Activated CD4-positive, alpha-beta T cell treated with anti-CD3 and anti-CD28 coated beads, Interleukin-2, amount 50 U/mL, for 48 hours (primary cell): ENCODE data around the gene TBC1D14.
A peak's percentile ranks its signal among the peaks of the same experiment; 100 is the strongest.
"Not testable (repeated sequence)": the region's sequence is repeated elsewhere in the genome, so short reads cannot be mapped to it uniquely, and the experiment has no call there.

Experiments used
- DNase-seq, 2 experiments: peaks; one replicate each; pipeline ENCODE4 v3.0.0-alpha.2; 2020

The TBC1D14 gene

DNA sequence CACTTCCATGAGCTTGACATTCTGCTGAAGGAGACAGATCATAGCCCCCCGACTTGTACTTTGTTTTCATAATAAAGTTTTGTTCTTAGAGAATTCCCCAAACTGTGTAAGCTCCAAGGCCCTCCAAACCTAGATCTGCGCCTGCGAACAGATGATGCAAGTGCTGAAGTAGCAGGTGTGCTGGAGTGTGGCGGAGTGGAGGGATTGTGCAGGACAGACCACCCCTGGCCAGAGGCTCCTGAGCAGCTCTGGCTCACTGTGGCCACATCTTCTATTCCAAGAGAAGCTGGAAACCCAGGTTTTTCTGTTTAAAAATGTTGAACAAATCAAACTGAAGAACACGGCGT is 46.4 kb downstream of the TBC1D14 start:
- DNase-seq = no peak

DNA sequence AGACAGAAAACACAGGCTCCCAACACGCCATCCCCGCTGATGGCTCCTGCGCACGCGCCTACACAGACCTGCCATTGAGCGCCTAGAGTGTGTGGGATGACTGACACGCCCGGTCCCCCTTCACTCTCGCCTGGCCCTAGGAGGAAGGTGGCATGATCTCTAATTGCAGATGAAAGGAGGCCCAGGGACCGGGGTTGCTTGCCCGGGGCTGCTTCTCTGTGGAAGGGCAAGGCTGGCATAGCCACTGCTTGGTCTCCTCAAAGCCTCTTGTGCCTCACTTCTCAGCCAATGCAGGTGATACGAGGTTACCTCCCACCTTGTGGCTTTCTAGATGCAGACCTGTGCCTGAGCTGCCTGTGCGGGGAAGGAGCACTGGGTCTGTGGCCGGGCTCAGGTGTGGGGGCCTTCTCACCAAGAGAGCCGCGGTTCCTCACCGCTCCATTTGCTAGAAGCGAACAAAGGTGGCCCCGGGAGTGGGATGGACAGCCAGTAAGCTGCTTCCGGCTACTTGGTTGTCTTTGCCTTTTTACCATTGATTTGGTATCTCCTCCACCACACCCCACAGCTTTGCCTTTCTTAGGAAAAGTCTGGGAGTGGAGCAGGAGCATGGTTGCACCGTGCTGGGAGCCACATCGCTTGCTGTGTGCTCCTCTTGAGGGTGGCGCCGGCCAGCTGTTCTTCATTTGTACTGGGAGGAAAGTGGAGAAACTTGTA is 47.0 kb downstream of the TBC1D14 start:
- DNase-seq = no peak

DNA sequence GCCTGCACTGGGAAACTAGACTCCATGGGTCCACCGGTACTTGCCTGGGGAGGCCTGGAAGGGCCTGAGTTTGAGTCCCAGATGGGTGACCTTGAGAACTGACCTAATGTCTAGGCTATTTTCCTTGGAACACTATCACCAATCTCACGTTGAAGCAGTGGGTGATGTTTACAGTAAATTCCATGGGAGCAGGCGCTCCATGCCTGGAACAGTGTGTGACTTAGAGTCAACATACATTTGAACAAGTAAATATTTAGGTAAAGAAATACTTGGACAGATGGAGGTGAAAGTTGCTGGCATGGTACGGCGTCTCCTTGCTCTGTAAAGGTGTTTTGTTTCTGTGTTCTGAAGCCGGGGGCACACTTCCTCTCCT is 47.5 kb downstream of the TBC1D14 start:
- DNase-seq = no peak

DNA sequence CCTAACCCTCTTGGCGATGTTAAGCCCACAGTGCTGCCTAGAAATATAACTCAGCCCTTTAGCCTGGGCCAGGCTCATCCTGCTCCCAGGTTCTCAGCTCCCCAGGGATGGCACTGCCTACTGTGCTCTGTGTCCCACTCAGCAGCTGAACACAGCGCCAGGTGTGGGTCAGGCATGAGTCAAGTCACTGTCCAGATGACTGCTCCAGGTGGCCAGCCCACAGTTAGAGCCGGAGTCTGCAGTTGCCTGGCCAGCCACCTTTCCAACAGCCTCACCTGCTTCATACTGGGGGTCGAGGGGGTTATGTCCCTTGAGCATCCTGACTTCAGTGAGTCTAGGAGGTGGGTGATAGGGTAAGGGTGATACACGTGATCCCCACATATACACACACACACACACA is 48.4 kb downstream of the TBC1D14 start:
- DNase-seq = no peak

DNA sequence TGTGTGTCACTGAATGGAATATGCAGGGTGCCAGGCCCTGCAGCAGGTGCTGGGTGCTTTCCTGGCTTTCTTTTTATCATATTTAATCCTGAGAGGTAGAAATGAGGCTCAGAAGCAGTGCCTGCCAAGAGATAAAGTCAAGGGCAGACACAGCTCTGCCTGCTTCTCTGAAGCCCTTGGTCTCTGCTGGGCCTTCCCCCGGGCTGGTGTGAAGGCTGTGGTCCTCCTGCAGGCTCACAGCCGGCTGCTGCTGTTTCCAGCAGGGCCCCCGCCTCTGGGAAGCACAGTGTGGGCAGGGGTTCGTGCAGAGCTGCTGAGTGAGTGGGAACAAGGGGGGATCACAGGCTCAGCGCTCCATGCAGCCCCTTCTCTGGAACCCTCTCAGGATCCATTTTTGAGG is 49.6 kb downstream of the TBC1D14 start:
- no peak for DNase-seq

DNA sequence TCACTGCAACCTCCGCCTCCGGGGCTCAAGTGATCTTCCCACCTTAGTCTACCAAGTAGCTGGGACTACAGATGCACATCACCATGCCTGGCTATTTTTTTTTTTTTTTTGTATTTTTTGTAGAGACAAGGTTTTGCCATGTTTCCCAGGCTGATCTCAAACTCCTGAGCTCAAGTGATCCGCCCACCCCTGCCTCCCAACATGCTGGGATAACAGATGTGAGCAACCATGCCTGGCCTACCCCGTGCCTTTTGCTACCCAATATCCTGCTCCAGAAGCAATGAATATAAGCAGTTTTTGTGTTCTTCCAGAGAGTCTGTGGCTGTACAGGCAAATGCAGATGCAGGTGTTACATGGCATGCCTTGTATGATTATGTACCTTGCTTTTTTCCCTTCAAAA is 50.5 kb downstream of the TBC1D14 start:
- DNase-seq = no peak

DNA sequence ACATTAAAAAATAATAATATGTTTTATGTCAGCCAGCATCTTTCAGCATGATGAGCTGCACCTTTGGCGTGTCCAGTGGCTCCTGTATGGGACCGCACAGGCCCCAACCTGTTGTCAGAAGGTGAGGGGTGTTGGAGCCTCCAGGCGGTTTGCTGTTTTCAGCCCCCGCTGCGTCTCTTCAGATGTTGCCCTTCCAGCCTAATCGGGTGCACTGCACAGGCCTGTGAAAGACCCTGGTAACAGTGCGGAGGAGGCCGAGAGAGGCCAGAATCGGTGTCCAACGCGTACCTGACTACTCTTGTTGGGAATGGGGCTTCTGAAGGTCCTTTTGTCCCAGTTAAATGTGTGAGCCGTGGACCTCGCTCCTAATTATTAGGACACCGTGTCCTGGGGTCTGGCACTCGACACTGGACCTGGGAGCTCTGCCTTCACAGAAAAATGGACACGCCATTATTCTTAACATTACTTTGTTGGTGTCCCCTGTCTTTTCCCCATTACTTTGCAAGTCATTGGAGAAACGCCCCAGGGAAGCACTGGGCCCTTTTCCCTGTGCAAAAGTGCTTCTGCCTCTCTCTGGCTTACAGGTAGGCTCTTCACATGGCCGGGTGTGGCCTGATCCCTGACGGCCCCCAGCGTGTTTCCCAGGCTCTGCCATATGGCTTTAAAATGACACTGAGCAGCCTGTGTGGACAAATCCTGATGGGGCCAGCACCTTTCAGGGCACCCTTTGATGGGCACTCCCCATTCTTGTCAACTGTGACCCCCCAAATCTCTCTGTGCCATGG is 51.2 kb downstream of the TBC1D14 start:
- no peak for DNase-seq

DNA sequence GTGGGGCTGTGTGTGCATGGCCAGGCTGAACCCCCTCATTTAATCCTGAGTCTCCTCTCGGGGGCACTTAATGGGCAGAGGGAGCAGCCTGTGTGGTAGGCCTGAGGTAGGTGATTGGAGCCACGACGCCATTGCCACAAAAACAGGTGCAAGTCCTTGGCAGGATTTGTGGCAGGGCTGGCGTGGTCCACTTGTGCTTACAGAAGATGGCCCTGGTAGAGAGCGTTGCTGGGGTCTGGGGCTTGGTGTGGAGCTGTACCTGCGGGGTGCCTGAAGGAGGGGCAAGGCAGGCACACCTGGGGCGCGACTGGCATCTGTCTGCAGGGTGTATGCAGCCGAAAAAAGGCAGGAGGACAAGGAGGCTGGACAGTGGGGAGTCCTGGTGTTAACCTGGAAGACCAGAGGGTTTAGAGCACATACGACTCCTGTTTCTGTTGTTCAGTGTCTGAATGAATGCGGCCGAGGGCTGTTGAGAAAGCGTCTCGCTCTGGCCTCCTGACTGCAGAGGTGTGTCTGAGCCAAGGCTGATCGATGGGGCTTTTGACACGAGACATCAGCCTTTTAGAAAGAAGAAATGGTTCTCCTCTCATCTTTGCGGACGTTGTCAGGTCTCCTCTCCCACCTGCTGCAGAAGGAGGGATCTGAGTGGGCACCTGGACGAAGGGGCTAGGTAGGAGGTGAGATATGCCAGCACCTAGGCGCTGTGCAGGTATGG is 52.0 kb downstream of the TBC1D14 start:
- DNase-seq = no peak

- no peak for DNase-seq
Measured at GRCh38 chr4:6962211-6963041, 52.8 kb downstream of the TBC1D14 start.

DNA sequence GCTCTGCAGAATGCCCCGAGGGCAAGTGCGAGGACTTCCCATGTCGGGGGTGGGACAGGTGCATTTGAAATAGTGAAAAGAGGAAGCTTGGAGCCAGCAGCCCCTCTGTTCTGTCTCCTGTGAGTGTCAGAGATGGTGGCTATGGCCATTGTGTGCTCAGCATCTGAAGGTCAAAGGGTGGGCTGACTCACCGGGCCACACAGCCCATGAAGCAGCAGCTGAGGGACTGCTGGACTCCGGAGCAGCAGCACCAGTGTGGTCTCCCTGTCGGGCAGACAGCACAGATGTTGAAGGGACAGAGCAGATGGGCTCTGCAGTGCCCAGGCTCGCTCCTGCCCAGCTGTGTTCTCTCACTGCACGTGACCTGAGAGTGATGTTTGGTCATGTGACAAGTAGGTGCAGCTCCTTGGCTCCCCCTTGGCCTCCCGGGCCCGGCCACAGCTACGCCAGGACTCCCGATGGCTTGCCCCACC is 53.5 kb downstream of the TBC1D14 start:
- no peak for DNase-seq

DNA sequence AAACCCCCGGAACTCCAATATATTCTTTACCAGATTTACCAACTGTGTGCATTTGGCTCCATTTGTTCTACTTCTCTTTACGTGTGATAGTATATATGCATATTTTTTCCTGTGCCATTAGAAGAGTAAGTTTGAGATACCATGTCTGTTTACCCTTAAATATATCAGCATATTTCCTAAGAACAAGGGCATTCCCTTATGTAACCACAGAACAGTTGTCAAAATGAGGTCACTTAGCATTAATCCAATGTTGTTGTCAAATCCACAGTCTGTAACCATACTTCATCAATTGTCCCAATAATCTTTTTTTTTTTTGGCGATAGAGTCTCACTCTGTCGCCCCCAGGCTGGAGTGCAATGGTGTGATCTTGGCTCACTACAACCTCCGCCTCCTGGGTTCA is 55.2 kb downstream of the TBC1D14 start:
- no peak for DNase-seq

GRCh38 chr4:6965329-6965728 is 55.7 kb downstream of the TBC1D14 start:
- DNase-seq = no peak

DNA sequence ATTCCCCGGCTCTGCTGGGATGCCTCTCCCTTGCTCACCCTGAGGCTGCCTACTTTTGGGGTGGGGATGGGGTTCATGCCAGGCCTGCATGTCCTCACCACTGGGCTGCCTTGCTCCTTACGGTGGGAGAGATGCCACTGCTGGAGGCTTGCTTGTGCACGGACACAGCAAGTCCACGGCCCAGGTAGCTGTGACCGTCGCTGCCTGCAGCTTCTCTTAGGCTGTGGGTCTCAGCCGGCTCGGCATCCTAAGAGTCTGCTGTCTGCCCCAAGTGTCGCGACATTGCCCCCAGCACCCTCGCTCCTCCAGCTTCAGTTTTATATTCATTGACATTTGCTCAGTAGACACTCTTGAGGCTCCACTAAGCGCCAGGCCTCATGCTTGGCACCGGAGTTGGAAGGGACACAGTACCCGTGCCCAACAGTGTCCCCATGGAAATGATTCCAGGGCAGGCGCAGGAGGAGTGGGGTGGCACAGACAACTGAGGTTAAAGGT is 58.3 kb downstream of the TBC1D14 start:
- DNase-seq = no peak

DNA sequence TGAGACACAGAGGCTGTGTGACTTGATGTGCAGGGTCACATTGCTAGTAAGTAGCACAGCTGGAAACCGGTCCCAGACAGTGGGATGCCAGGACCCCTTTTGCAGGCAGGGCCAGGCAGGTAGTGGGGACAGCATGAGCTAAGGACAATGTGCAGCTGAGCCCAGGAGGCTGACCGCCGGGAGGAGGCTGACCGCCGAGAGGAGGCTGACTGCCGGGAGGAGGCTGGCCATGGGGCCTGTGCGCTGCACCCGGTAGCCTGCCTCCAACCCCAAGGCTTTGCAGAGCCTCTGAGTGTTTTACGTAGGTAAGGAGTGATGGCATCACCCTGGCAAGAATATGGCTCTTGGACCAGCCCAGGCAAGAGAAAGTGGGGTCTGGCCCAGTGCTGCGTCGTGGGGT is 58.9 kb downstream of the TBC1D14 start:
- DNase-seq = no peak

- DNase-seq = no peak
Measured at GRCh38 chr4:6969826-6970800, 60.5 kb downstream of the TBC1D14 start.

DNA sequence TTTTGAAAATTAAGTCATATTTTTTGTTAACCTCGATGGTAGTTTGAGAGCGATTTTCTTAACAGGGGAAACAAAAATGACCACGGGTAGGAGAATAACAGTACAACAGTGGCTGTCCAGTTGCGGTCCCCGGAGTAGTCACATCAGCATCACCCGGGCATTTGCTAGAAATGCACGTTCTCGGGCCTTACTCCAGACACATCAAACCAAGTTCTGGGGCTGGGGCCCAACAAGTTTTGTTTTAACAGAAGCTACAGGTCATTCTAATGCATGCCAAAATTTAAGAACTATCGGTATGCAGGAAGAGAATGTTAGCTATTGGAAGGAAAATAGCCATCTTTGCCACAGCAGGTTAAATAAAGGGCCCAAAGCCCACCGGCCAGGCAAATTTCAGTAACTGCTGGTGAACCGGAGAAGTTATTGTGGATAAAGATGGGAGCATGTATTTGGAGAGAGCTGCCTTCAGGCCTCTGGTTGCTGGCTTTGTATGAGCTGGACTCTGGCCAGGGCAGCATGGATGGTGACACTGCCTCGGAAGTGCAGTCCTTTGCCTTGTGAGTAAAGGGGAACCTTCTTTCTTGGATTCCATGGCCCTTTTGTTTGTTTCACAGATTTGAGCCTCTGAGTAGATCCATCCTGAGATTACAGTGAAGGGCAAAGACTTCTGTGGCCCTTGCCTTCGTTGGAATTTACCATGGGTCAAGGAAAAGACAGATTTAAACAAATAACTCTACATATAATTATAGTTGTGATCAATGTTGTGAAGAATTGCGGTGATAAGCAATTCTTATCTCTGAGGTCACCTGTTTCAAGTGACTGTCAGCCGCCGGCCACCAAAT is 62.1 kb downstream of the TBC1D14 start:
- no peak for DNase-seq

DNA sequence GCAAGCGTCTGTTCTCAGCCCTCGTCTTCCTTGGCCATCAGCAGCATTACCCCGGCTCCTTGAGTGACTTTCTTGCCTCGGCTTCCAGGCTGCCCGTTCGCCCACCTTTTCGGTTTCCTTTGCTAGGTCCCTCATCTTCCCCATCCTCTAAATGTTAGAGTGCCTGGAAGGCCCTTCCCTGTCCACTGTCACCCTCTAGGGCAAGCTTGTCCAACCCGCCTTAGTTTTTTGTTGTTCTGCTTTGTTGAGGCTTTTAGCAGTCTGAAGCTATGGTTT is 62.7 kb downstream of the TBC1D14 start:
- no peak for DNase-seq

DNA sequence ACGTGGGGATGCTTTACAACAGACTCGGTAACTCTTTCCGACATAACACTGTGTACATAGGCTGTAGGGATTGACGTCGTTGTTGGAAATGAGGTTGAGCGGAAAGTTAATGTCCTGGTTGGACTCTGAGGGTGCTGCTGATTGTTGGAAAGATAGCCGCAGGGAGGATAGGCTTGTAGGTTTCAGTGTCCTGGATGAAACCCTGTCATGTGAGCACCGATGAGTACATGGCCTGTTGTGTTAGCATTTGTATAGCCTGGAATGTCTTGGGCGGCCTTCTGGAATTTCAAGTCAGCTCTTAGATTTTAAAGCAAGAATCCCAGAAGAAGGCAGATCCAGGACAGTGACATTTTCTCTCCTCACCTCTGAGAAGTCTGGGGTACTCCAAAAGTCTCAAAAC is 63.3 kb downstream of the TBC1D14 start:
- DNase-seq = no peak

DNA sequence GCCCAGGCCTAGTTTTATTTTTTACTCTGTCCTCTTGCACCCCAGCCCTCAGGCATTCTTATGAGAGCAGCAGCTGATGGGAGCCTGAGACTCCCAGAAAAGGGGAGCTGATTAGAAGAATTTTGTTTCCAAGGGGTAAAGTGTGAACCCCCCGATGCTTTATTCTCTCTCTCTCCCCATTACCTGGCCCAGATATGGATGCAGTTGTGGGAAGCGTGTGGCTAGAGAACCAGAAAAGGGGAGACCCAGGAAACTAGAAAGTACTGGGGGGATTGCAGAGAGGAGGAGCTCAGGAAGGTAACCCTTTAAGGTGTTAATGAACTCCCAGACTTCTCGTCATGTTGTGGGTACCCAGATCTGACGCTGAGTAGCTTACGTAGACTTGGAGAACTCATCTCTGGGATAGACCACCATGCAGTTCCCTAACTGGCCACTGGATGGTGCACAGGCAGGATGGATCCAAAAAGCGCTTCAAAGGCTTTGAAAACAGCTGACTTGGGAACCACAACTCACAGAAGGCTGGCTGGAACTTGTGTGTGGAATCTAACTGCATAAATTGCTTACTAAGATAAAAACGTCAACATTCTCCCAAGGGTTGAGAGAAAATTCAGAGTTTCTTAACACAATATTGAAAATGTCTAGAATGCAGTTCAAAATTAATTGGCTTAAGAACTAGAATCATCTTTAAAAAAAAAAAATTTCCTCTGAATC is 64.7 kb downstream of the TBC1D14 start:
- DNase-seq = peak; percentile 88 to 91

DNA sequence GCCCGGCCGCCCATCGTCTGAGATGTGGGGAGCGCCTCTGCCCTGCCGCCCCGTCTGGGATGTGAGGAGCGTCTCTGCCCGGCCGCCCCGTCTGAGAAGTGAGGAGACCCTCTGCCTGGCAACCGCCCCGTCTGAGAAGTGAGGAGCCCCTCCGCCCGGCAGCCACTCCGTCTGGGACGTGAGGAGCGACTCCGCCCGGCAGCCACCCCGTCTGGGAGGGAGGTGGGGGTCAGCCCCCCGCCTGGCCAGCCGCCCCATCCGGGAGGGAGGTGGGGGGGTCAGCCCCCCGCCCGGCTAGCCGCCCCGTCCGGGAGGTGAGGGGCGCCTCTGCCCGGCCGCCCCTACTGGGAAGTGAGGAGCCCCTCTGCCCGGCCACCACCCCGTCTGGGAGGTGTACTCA is 68.2 kb downstream of the TBC1D14 start:
- not testable (repeated sequence) for DNase-seq
